Measurements from ENCODE around the gene ENOX1. TPM values are rescaled to one million over a fixed set of nuclear protein-coding genes. Genes with fewer than 3 reads are reported as not detected.

Gene ENOX1
- total and polyA plus RNA-seq, 9 of the 15 experiments (the other 6 are each of a cell fraction or from before 2014, with no cell fraction given), result not detected

GRCh38 chr13:43270130-43270830, 516.5 kb downstream of the ENOX1 start:
- in situ Hi-C loops (cut with MboI), result no loop called here
- 0% methylated on average over 4 of the region's 4 CpGs for WGBS (ENCODE audit: insufficient coverage, low coverage, missing lambda C conversion rate)
- FAIRE-seq, result no peak
- no TSS peak for BruUV-seq (replicated peaks)
- intact Hi-C loops (cut with micrococcal nuclease), result no loop called here
- ATAC-seq, result no peak
- Histone ChIP-seq H3K4me3 (no peak overlapping the region), H3K4me2 (ENCODE audit: insufficient read depth, low read length) (no peak overlapping the region), H4K20me1 (replicated peaks; ENCODE audit: control insufficient read depth, insufficient read depth, low read length) (no peaks in the 10 kb centered on the region), H3K79me2 (ENCODE audit: control insufficient read depth, insufficient read depth, low read length) (no peaks in the 10 kb centered on the region), H3K4me1 (replicated peaks in 1 of 2; ENCODE audit: control insufficient read depth in 2 of 2, insufficient read depth in 2 of 2, low read length in 2 of 2) (no peaks in the 10 kb centered on the region), H3K27me3 (ENCODE audit: control insufficient read depth in 2 of 2, insufficient read depth in 2 of 2, low read length in 2 of 2) (no peaks in the 10 kb centered on the region), H3K36me3 (ENCODE audit: control insufficient read depth, insufficient read depth, low read length) (no peaks in the 10 kb centered on the region), H2AFZ (ENCODE audit: low read depth, low read length) (no peak overlapping the region), H3K9me3 (replicated peaks; ENCODE audit: control insufficient read depth, insufficient read depth, low read depth, low read length) (no peaks in the 10 kb centered on the region), H3K9ac (ENCODE audit: insufficient read depth in 1 of 2, low read depth in 2 of 2, low read length in 2 of 2) (no peak overlapping the region), H3K27ac (ENCODE audit: extremely low read depth, low read depth, low read length) (no peak overlapping the region), H3K9me1 (ENCODE audit: control insufficient read depth, insufficient read depth, low read length) (no peaks in the 10 kb centered on the region)
- DNase-seq (ENCODE audit: extremely low read depth in 1 of 4, low spot score in 3 of 4), result no peak
- CTCF ChIA-PET (ENCODE audit: low intra/inter-chr PET ratio), result no interaction called here
- POLR2A ChIA-PET, result no interaction called here
- no peak for TF ChIP-seq NR2C1 (IDR thresholded peaks at IDR 0.05)
- TF ChIP-seq NR2C1 (tag; IDR thresholded peaks at IDR 0.05), result no peak
- no peak for TF ChIP-seq NR0B1 (IDR thresholded peaks at IDR 0.05; ENCODE audit: partially characterized antibody)
- no peak for TF ChIP-seq ELK1 (CRISPR knock-in tag; IDR thresholded peaks at IDR 0.05)
- TF ChIP-seq MAFF (IDR thresholded peaks at IDR 0.05; ENCODE audit: low read length), result no peak
- no peak for TF ChIP-seq YBX1 (IDR thresholded peaks at IDR 0.05)
- TF ChIP-seq FOXA3 (CRISPR knock-in tag; conservative IDR thresholded peaks at IDR 0.05 in 1 of 2, IDR thresholded peaks at IDR 0.05 in 1 of 2), result no peak
- TF ChIP-seq, protein P1, sequence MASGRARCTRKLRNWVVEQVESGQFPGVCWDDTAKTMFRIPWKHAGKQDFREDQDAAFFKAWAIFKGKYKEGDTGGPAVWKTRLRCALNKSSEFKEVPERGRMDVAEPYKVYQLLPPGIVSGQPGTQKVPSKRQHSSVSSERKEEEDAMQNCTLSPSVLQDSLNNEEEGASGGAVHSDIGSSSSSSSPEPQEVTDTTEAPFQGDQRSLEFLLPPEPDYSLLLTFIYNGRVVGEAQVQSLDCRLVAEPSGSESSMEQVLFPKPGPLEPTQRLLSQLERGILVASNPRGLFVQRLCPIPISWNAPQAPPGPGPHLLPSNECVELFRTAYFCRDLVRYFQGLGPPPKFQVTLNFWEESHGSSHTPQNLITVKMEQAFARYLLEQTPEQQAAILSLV (tag; IDR thresholded peaks at IDR 0.05), result no peak
- TF ChIP-seq ATF3 (IDR thresholded peaks at IDR 0.05), result no peak
- TF ChIP-seq ATF3 (CRISPR knock-in tag; conservative IDR thresholded peaks at IDR 0.05), result no peak
- TF ChIP-seq NR1H2 (CRISPR knock-in tag; IDR thresholded peaks at IDR 0.05), result no peak
- no peak for TF ChIP-seq ETS2 (tag; IDR thresholded peaks at IDR 0.05; ENCODE audit: borderline replicate concordance, poor library complexity, severe bottlenecking)
- TF ChIP-seq HDAC2 (IDR thresholded peaks at IDR 0.05), result no peak
- no peak for TF ChIP-seq MYC (IDR thresholded peaks at IDR 0.05; ENCODE audit: low read depth, low read length)
- TF ChIP-seq MYC (CRISPR knock-in tag; IDR thresholded peaks at IDR 0.05; ENCODE audit: borderline replicate concordance, low read depth), result no peak
